K562 (cell line): Measurements from ENCODE around the gene PPDPF. TPM values are rescaled to one million over a fixed set of nuclear protein-coding genes. Genes with fewer than 3 reads are reported as not detected.

Source experiments
- ATAC-seq: fragments of 200-7000 bp; cut with Tn5 transposase; 3 replicates; pipeline ENCODE4 v1.9.1; 2020; ENCODE audit warnings: moderate library complexity
- Bru-seq: library from RNA; stranded (reverse); fragments of 400-500 nt; gene quantifications from one replicate; lab custom pipeline; 2021; lab: Mats Ljungman, UMichigan
- BruChase-seq, 2 experiments: library from RNA; stranded (reverse); fragments of 400-500 nt; gene quantifications; one replicate each; lab custom pipeline; 2021; lab: Mats Ljungman, UMichigan
- BruUV-seq: library from RNA; stranded (reverse); fragments of 400-500 nt; replicated peaks from 2 replicates; lab custom pipeline; 2021; lab: Mats Ljungman, UMichigan
- CTCF ChIA-PET: fragments of 300-600 bp; formaldehyde crosslinking; extraction: SDS; loops from one replicate; lab custom pipeline; 2021; ENCODE audit warnings: low intra/inter-chr PET ratio; lab: Yijun Ruan, JAX
- POLR2A ChIA-PET: fragments of 300-600, 350-650 bp; sonication (Branson Sonifier 250); formaldehyde crosslinking; extraction: SDS; loops from one replicate; lab custom pipeline; 2021; ENCODE audit warnings: antibody characterized with exemption, inconsistent platforms; lab: Yijun Ruan, JAX
- DNase-seq, 4 experiments: peaks; one replicate each; pipeline versions ENCODE4 v3.0.0 to v3.0.0-alpha.2; 2011 to 2018; ENCODE audit warnings: low spot score in 3 of 4, mixed read lengths in 3 of 4; ENCODE audit errors: extremely low read depth in 1 of 4
- FAIRE-seq: peaks from 2 replicates; lab custom pipeline; 2011; peaks lifted over from hg19 to GRCh38; lab: Jason Lieb, UNC
- H2AFZ ChIP-seq: 2 replicates; pipeline ENCODE4 v1.6.0; 2011; ENCODE audit warnings: low read depth, low read length, control low read depth, inconsistent platforms
- H3K27ac ChIP-seq: fragments of 200-600 bp; 3 replicates; pipeline ENCODE4 v1.8.0; 2011; ENCODE audit warnings: low read depth, mild to moderate bottlenecking, control low read depth, inconsistent platforms, low read length, moderate library complexity, mixed read lengths; ENCODE audit errors: extremely low read depth
- H3K27me3 ChIP-seq, 2 experiments: fragments of 300-600 bp in 1 of 2; 2 replicates in 1 of 2; 3 replicates in 1 of 2; pipeline versions ENCODE4 v1.6.0 to v1.8.0; 2011; ENCODE audit warnings: inconsistent platforms in 2 of 2, low read length in 2 of 2, mild to moderate bottlenecking in 1 of 2, mixed read lengths in 1 of 2, moderate library complexity in 1 of 2; ENCODE audit not compliant: control insufficient read depth in 2 of 2, insufficient read depth in 2 of 2
- H3K36me3 ChIP-seq: fragments of 300-600 bp; 3 replicates; pipeline ENCODE4 v1.8.0; 2011; ENCODE audit warnings: mild to moderate bottlenecking, low read length, inconsistent platforms; ENCODE audit not compliant: control insufficient read depth, insufficient read depth
- H3K4me1 ChIP-seq, 2 experiments: fragments of 200-600 bp in 1 of 2; replicated peaks in 1 of 2; 2 replicates in 1 of 2; 3 replicates in 1 of 2; pipeline versions ENCODE4 v1.5.1 to v1.8.0; 2011; ENCODE audit warnings: inconsistent platforms in 2 of 2, low read length in 2 of 2, mild to moderate bottlenecking in 1 of 2, mixed read lengths in 1 of 2, moderate library complexity in 1 of 2; ENCODE audit not compliant: control insufficient read depth in 2 of 2, insufficient read depth in 2 of 2
- H3K4me2 ChIP-seq: 2 replicates; pipeline ENCODE4 v1.6.1; 2011; ENCODE audit warnings: low read length, control low read depth, inconsistent platforms, mixed read lengths; ENCODE audit not compliant: insufficient read depth
- H3K4me3 ChIP-seq: fragments of 200-600 bp; sonication (generic), shearing (Covaris generic); 2 replicates; pipeline ENCODE4 v1.5.1; 2016; ENCODE audit warnings: control low read depth, inconsistent platforms
- H3K79me2 ChIP-seq: fragments of 200-600 bp; 3 replicates; pipeline ENCODE4 v1.8.0; 2011; ENCODE audit warnings: low read length, inconsistent platforms; ENCODE audit not compliant: control insufficient read depth, insufficient read depth
- H3K9ac ChIP-seq, 2 experiments: 2 replicates each; pipeline versions ENCODE4 v1.6.0 to v1.6.1; 2011; ENCODE audit warnings: low read depth in 2 of 2, low read length in 2 of 2, control low read depth in 1 of 2, inconsistent platforms in 1 of 2, mild to moderate bottlenecking in 1 of 2, mixed read lengths in 1 of 2; ENCODE audit not compliant: insufficient read depth in 1 of 2
- H3K9me1 ChIP-seq: one replicate; pipeline ENCODE4 v1.6.0; 2011; ENCODE audit warnings: inconsistent platforms, mild to moderate bottlenecking, low read length, moderate library complexity; ENCODE audit not compliant: control insufficient read depth, insufficient read depth
- H3K9me3 ChIP-seq: replicated peaks from 2 replicates; pipeline ENCODE4 v1.5.1; 2011; ENCODE audit warnings: low read depth, low read length, inconsistent platforms; ENCODE audit not compliant: control insufficient read depth, insufficient read depth
- H4K20me1 ChIP-seq: replicated peaks from 2 replicates; pipeline ENCODE4 v1.6.1; 2011; ENCODE audit warnings: low read length, inconsistent platforms, mixed read lengths; ENCODE audit not compliant: control insufficient read depth, insufficient read depth
- ATF1 ChIP-seq, 2 experiments: fragments of 450-650 bp in 1 of 2; IDR thresholded peaks; 2 replicates each; pipeline ENCODE4 v1.6.1; 2016; ENCODE audit warnings: missing compliant biosample characterization in 1 of 2, missing genetic modification characterization in 1 of 2
- BMI1 ChIP-seq: fragments of 150-350 bp; IDR thresholded peaks from 2 replicates; pipeline ENCODE4 v1.6.1; 2014; ENCODE audit warnings: low read length
- CBX1 ChIP-seq: sonication (generic); IDR thresholded peaks from 2 replicates; pipeline ENCODE4 v1.6.1; 2016; ENCODE audit warnings: antibody characterized with exemption, low read depth, mild to moderate bottlenecking
- HEY1 ChIP-seq: fragments of 250-450 bp; sonication (Bioruptor Pico); IDR thresholded peaks from 2 replicates; pipeline ENCODE4 v1.5.0; 2020; ENCODE audit warnings: mild to moderate bottlenecking, moderate library complexity, borderline replicate concordance
- RCOR1 ChIP-seq, 2 experiments: IDR thresholded peaks; 2 replicates each; pipeline ENCODE4 v1.6.1; 2012; ENCODE audit warnings: low read depth in 2 of 2, low read length in 2 of 2, borderline replicate concordance in 1 of 2, improper control_type of control experiment in 1 of 2
- TOE1 ChIP-seq, 2 experiments: fragments of 450-650 bp in 1 of 2; sonication (generic) in 1 of 2; formaldehyde crosslinking in 1 of 2; IDR thresholded peaks; 2 replicates each; pipeline versions ENCODE4 v1.7.1 to v1.8.0; 2016 to 2022; ENCODE audit warnings: borderline replicate concordance in 2 of 2, mild to moderate bottlenecking in 2 of 2, antibody characterized with exemption in 1 of 2, inconsistent platforms in 1 of 2, low read depth in 1 of 2, missing genetic modification reagents in 1 of 2, moderate library complexity in 1 of 2
- YBX1 ChIP-seq: fragments of 450-650 bp; IDR thresholded peaks from 2 replicates; pipeline ENCODE4 v1.7.1; 2016; ENCODE audit warnings: mild to moderate bottlenecking
- ZNF583 ChIP-seq: fragments of 250-450 bp; sonication (Bioruptor Pico); IDR thresholded peaks from 2 replicates; pipeline ENCODE4 v1.4.0; 2020
- WGBS: fragments of 100-300 bp; shearing (Covaris generic); methylation state at CpG from one replicate; pipeline ENCODE4 v1.1.6; 2016; ENCODE audit warnings: low coverage, mixed read lengths; ENCODE audit not compliant: insufficient coverage; ENCODE audit errors: missing lambda C conversion rate; 5-methylcytosine and 5-hydroxymethylcytosine counted together
- in situ Hi-C: fragments of 300-500 bp; cut with MboI; formaldehyde crosslinking; loops from 4 replicates; pipeline ENCODE4 v1.15.0; 2018; ENCODE audit warnings: inconsistent platforms, mixed read lengths
- intact Hi-C: fragments of 100-400 bp; cut with micrococcal nuclease; formaldehyde crosslinking; loops from 2 replicates; pipeline ENCODE4 v1.14.2; 2022
- long read RNA-seq, 3 experiments: library from polyadenylated mRNA in 2 of 3; library from RNA in 1 of 3; unstranded in 2 of 3; stranded (forward) in 1 of 3; transcript quantifications; one replicate each; pipeline ENCODE4 v2.0.0, GENCODE V29; 2019 to 2022
- polyA minus RNA-seq, 3 experiments: library from RNA; depleted of rRNA, polyadenylated mRNA; stranded (reverse); fragments of >200 nt; gene quantifications; 2 replicates each; pipeline ENCODE4 v1.2.3, GENCODE V29; 2011
- polyA plus RNA-seq, 8 experiments: library from polyadenylated mRNA; depleted of rRNA in 4 of 8; stranded (reverse) in 5 of 8; unstranded in 3 of 8; fragments of >200 nt; fragmentation: Nextera tagmentation in 2 of 8; fragmentation: Illumina TruSeq in 1 of 8; extraction: Ambion mirVana in 2 of 8; extraction: Trizol in 1 of 8; gene quantifications; 2 replicates each; pipeline versions ENCODE4 v1.2.1 to v1.2.3, GENCODE V29; 2011 to 2014; ENCODE audit warnings: inconsistent platforms in 1 of 8, missing spikeins in 1 of 8
- total RNA-seq, 7 experiments: library from RNA; depleted of rRNA in 6 of 7; stranded (reverse); fragments of >200 nt in 6 of 7; fragmentation: Illumina TruSeq in 2 of 7; extraction: Trizol in 2 of 7; gene quantifications; 2 replicates each; pipeline versions ENCODE4 v1.2.1 to v1.2.3, GENCODE V29; 2011 to 2021; ENCODE audit warnings: low replicate concordance in 1 of 7
- TF ChIP-seq, protein P1 (sequence below), 2 experiments: IDR thresholded peaks; 2 replicates each; pipeline ENCODE4 v1.6.1; 2011; ENCODE audit warnings: borderline replicate concordance in 1 of 2, control low read depth in 1 of 2, low read depth in 1 of 2, low read length in 1 of 2, mild to moderate bottlenecking in 1 of 2, mixed read lengths in 1 of 2, moderate library complexity in 1 of 2; ENCODE audit not compliant: insufficient read depth in 1 of 2, insufficient read length in 1 of 2, poor library complexity in 1 of 2, severe bottlenecking in 1 of 2; ENCODE audit errors: extremely low read depth in 1 of 2
- TF ChIP-seq, protein P2 (sequence below), 2 experiments: fragments of 450-650 bp in 1 of 2; IDR thresholded peaks; 2 replicates each; pipeline ENCODE4 v1.6.1; 2011 to 2017; ENCODE audit warnings: low read depth in 2 of 2, antibody characterized with exemption in 1 of 2, borderline replicate concordance in 1 of 2, low read length in 1 of 2, mild to moderate bottlenecking in 1 of 2, mixed read lengths in 1 of 2; ENCODE audit not compliant: control insufficient read depth in 1 of 2

The PPDPF gene, protein sequence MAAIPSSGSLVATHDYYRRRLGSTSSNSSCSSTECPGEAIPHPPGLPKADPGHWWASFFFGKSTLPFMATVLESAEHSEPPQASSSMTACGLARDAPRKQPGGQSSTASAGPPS
- 8.8 and 25.0 TPM in 2 replicates for total RNA-seq (2011; cell fraction: chromatin; rRNA removed; ENCODE audit: low replicate concordance)
- 34.9 and 37.0 TPM in 2 replicates for total RNA-seq (2011; cell fraction: nucleolus; rRNA removed)
- total RNA-seq (2011; cell fraction: nucleoplasm; rRNA removed): 25.6 and 28.6 TPM in 2 replicates
- total RNA-seq (2014; rRNA removed) (73.9 and 86.1 TPM in 2 replicates), total RNA-seq (2014; rRNA removed; fragmentation: Illumina TruSeq; extraction: Trizol) (2.3 and 4.5 TPM in 2 replicates), total RNA-seq (2015; rRNA removed; fragmentation: Illumina TruSeq; extraction: Trizol) (10.5 and 16.6 TPM in 2 replicates), total RNA-seq (2021) (220 and 233 TPM in 2 replicates), polyA plus RNA-seq (2011; rRNA removed) (4.5 and 9.8 TPM in 2 replicates), polyA plus RNA-seq (2014; fragmentation: Illumina TruSeq; extraction: Trizol) (11.2 and 59.1 TPM in 2 replicates), polyA plus RNA-seq (2014; fragmentation: Nextera tagmentation; extraction: Ambion mirVana) (under 1 TPM; 0.77 to 0.85 TPM), polyA plus RNA-seq (2014; rRNA removed) (98.3 and 99.6 TPM in 2 replicates), polyA minus RNA-seq (2011; rRNA and poly(A)+ RNA removed) (0.95 and 2.2 TPM in 2 replicates), Bru-seq, nascent RNA (percentile 91 among the genes with signal in this experiment), BruChase-seq, experiment 1, labeled RNA remaining after a 2-hour chase (percentile 80 among the genes with signal in this experiment), BruChase-seq, experiment 2, labeled RNA remaining after a 6-hour chase (percentile 76 among the genes with signal in this experiment)
- polyA plus RNA-seq (2011; cell fraction: cytosol; rRNA removed): 17.2 and 51.6 TPM in 2 replicates
- polyA plus RNA-seq (2011; cell fraction: nucleus; rRNA removed): 34.4 and 40.3 TPM in 2 replicates
- 125 and 320 TPM in 2 replicates for polyA plus RNA-seq (2012)
- polyA minus RNA-seq (2011; cell fraction: cytosol; rRNA and poly(A)+ RNA removed): 82.0 and 193 TPM in 2 replicates
- 25.2 and 33.4 TPM in 2 replicates for polyA minus RNA-seq (2011; cell fraction: nucleus; rRNA and poly(A)+ RNA removed)
- long read RNA-seq, experiment 1, transcript PPDPF-202 (4 exons, 868 nt): major isoform, 11 of 49 reads
- long read RNA-seq, experiment 1, partial matches to known transcripts: 37 of 49 reads
- long read RNA-seq, experiment 1, other reads (novel, unspliced or antisense): 1 of 49 reads
- long read RNA-seq, experiment 2, transcript PPDPF-202 (4 exons, 868 nt): major isoform, 409 of 497 reads
- long read RNA-seq, experiment 2, transcript PPDPF-204 (3 exons, 478 nt): minor isoform, 26 of 497 reads
- long read RNA-seq, experiment 2, partial matches to known transcripts: 13 of 497 reads
- long read RNA-seq, experiment 2, other reads (novel, unspliced or antisense): 46 of 497 reads
- long read RNA-seq, experiment 3, partial matches to known transcripts: 1 of 3 reads
- long read RNA-seq, experiment 3, other reads (novel, unspliced or antisense): 1 of 3 reads

DNA sequence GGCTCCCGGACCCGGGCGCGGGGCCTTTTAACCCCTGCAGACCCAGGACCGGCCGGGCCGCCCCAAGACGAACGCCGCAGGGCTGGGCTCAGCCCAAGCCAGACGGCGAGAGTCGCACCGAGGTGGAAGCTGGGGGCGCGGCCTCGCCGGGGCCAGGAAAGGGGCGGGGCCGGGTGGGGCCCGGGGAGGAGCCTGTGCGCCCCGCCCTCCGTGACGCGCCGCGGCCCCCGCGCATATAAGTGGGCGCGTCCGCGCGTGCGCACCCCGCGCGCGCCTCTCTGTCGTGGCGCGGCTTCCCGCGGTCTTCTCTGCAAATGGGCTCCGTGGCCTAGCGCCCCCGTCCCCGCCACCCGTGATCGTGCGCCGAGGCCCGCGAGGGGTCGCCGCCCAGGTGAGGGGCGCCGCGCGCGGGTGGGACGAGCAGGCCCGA is at the start of gene PPDPF:
Gene PPDPF, plus strand, starts transcription at position 262 of the 430 bp plus-strand sequence. CDS start 544 bp downstream, outside the sequence.
- no peaks in the 10 kb centered on the region for H4K20me1 ChIP-seq
- H3K79me2 ChIP-seq: peaks cover 14% of the 10 kb centered on the region
- H3K27ac ChIP-seq: peak within 1 kb of the TSS; percentile 96
- H3K4me1 ChIP-seq: peaks cover 10 to 57% of the 10 kb centered on the region in 2 experiments
- peak; percentile 72 for FAIRE-seq
- ChIA-PET CTCF (no interaction called here), POLR2A (interaction anchor here (0.6 to 1.7 kb wide), 19 partner anchors 9 to 707 kb away, joined by 3 to 19 read pairs (median 4); partner anchors contain the start of genes DNAJC5, SRMS and TCEA2)
- H3K9me1 ChIP-seq: no peaks in the 10 kb centered on the region
- intact Hi-C loops (no loop called here), in situ Hi-C loops (no loop called here)
- H3K9ac ChIP-seq: peak within 1 kb of the TSS; percentile 79 to 98
- no TSS peak for BruUV-seq
- peak within 1 kb of the TSS; percentile 85 for H3K4me3 ChIP-seq
- H3K4me2 ChIP-seq: peak within 1 kb of the TSS; percentile 89
- peak; percentile 73 for ATAC-seq
- peaks cover 7% of the 10 kb centered on the region for H3K9me3 ChIP-seq
- peak within 1 kb of the TSS; percentile 74 for H2AFZ ChIP-seq
- peaks cover 24 to 34% of the 10 kb centered on the region in 2 experiments for H3K27me3 ChIP-seq
- H3K36me3 ChIP-seq: peaks cover 23% of the 10 kb centered on the region; the same call in 2 of the 3 replicates
- WGBS: 1% methylated on average over 17 of the region's 64 CpGs
- DNase-seq: peak; percentile 84 to 99 (median 97)
- no peak for TF ChIP-seq ATF1 (CRISPR knock-in tag; IDR thresholded peaks at IDR 0.05)
- TF ChIP-seq ATF1 (tag; IDR thresholded peaks at IDR 0.05): 0 out of 2 replicates have a peak, but pooled peaks have one; percentile 51
- TF ChIP-seq TOE1 (IDR thresholded peaks at IDR 0.05; ENCODE audit: borderline replicate concordance): no peak
- no peak for TF ChIP-seq TOE1 (CRISPR knock-in tag; IDR thresholded peaks at IDR 0.05; ENCODE audit: borderline replicate concordance, low read depth)
- TF ChIP-seq BMI1: no peak
- TF ChIP-seq HEY1 (CRISPR knock-in tag): no peak
- TF ChIP-seq, protein P1, sequence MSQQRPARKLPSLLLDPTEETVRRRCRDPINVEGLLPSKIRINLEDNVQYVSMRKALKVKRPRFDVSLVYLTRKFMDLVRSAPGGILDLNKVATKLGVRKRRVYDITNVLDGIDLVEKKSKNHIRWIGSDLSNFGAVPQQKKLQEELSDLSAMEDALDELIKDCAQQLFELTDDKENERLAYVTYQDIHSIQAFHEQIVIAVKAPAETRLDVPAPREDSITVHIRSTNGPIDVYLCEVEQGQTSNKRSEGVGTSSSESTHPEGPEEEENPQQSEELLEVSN (IDR thresholded peaks at IDR 0.05; ENCODE audit: borderline replicate concordance in 1 of 2, extremely low read depth in 1 of 2, insufficient read depth in 1 of 2, insufficient read length in 1 of 2, low read depth in 1 of 2, low read length in 1 of 2, poor library complexity in 1 of 2, severe bottlenecking in 1 of 2): peak in 1 of 2 experiments; percentile 29
- no peak for TF ChIP-seq YBX1
- 0 out of 2 replicates have a peak, but pooled peaks have one; percentile 51 for TF ChIP-seq CBX1
- no peak for TF ChIP-seq RCOR1 (IDR thresholded peaks at IDR 0.05; ENCODE audit: borderline replicate concordance in 1 of 2, low read depth in 2 of 2, low read length in 2 of 2)
- TF ChIP-seq ZNF583 (CRISPR knock-in tag): no peak
- TF ChIP-seq, protein P2, sequence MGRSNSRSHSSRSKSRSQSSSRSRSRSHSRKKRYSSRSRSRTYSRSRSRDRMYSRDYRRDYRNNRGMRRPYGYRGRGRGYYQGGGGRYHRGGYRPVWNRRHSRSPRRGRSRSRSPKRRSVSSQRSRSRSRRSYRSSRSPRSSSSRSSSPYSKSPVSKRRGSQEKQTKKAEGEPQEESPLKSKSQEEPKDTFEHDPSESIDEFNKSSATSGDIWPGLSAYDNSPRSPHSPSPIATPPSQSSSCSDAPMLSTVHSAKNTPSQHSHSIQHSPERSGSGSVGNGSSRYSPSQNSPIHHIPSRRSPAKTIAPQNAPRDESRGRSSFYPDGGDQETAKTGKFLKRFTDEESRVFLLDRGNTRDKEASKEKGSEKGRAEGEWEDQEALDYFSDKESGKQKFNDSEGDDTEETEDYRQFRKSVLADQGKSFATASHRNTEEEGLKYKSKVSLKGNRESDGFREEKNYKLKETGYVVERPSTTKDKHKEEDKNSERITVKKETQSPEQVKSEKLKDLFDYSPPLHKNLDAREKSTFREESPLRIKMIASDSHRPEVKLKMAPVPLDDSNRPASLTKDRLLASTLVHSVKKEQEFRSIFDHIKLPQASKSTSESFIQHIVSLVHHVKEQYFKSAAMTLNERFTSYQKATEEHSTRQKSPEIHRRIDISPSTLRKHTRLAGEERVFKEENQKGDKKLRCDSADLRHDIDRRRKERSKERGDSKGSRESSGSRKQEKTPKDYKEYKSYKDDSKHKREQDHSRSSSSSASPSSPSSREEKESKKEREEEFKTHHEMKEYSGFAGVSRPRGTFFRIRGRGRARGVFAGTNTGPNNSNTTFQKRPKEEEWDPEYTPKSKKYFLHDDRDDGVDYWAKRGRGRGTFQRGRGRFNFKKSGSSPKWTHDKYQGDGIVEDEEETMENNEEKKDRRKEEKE (IDR thresholded peaks at IDR 0.05; ENCODE audit: borderline replicate concordance in 1 of 2, control insufficient read depth in 1 of 2, low read depth in 2 of 2, low read length in 1 of 2): no peak
